H1 (cell line): ENCODE measurements around the gene ZNRF3. TPM values are rescaled to one million over a fixed set of nuclear protein-coding genes. Genes with fewer than 3 reads are reported as not detected.

Experiments used
- CTCF ChIA-PET: fragments of 300-600 bp; sonication (Branson Sonifier 250); formaldehyde crosslinking; loops from one replicate; lab custom pipeline; 2021; ENCODE audit not compliant: partially characterized antibody; lab: Charles Lee
- POLR2A ChIA-PET: fragments of 300-600 bp; sonication (Branson Sonifier 250); formaldehyde crosslinking; loops from one replicate; lab custom pipeline; 2021; ENCODE audit warnings: inconsistent platforms; ENCODE audit not compliant: partially characterized antibody; lab: Charles Lee
- DNase-seq, 2 experiments: peaks; one replicate each; pipeline versions ENCODE4 v3.0.0 to v3.0.0-alpha.2; 2010 to 2022; ENCODE audit warnings: low spot score in 2 of 2, low read depth in 1 of 2, mixed read lengths in 1 of 2
- FAIRE-seq: peaks from 2 replicates; lab custom pipeline; 2011; peaks lifted over from hg19 to GRCh38; lab: Jason Lieb, UNC
- H2AFZ ChIP-seq: 2 replicates; pipeline ENCODE4 v1.8.1; 2012; ENCODE audit warnings: low read length, inconsistent platforms
- H2AK5ac ChIP-seq: 2 replicates; pipeline ENCODE4 v1.6.1; 2013; ENCODE audit warnings: low read depth, low read length
- H2BK120ac ChIP-seq: replicated peaks from 2 replicates; pipeline ENCODE3; 2013; ENCODE audit warnings: low read depth, low read length, inconsistent platforms
- H2BK12ac ChIP-seq: 2 replicates; pipeline ENCODE4 v1.6.1; 2013; ENCODE audit warnings: low read depth, low read length
- H2BK15ac ChIP-seq: 2 replicates; pipeline ENCODE4 v1.6.1; 2013; ENCODE audit warnings: low read length
- H2BK20ac ChIP-seq: 2 replicates; pipeline ENCODE4 v1.6.1; 2013; ENCODE audit warnings: low read length
- H2BK5ac ChIP-seq: 2 replicates; pipeline ENCODE4 v1.6.1; 2013; ENCODE audit warnings: low read depth, low read length
- H3K14ac ChIP-seq: 2 replicates; pipeline ENCODE4 v1.6.1; 2013; ENCODE audit warnings: inconsistent platforms; ENCODE audit not compliant: insufficient read length
- H3K18ac ChIP-seq: 2 replicates; pipeline ENCODE4 v1.6.1; 2013; ENCODE audit warnings: low read length; ENCODE audit errors: extremely low read depth
- H3K23ac ChIP-seq: 2 replicates; pipeline ENCODE4 v1.6.1; 2013; ENCODE audit warnings: inconsistent platforms; ENCODE audit not compliant: insufficient read length
- H3K23me2 ChIP-seq: 2 replicates; pipeline ENCODE4 v1.6.1; 2013; ENCODE audit warnings: low read depth, low read length
- H3K27ac ChIP-seq: 2 replicates; pipeline ENCODE4 v1.6.1; 2011; ENCODE audit warnings: low read depth, low read length, inconsistent platforms
- H3K27me3 ChIP-seq, 4 experiments: replicated peaks in 1 of 4; 1 replicate in 1 of 4; 2 replicates in 3 of 4; pipeline versions ENCODE4 v1.6.1 to v1.8.1; 2011 to 2013; ENCODE audit warnings: low read length in 3 of 4, mild to moderate bottlenecking in 3 of 4, inconsistent platforms in 2 of 4, mixed read lengths in 2 of 4, moderate library complexity in 1 of 4; ENCODE audit not compliant: control insufficient read depth in 3 of 4, insufficient read depth in 3 of 4; ENCODE audit errors: extremely low read depth in 1 of 4
- H3K36me3 ChIP-seq, 4 experiments: 2 replicates each; pipeline versions ENCODE4 v1.6.1 to v1.8.1; 2011 to 2013; ENCODE audit warnings: mild to moderate bottlenecking in 4 of 4, low read length in 3 of 4, moderate library complexity in 2 of 4, control low read depth in 1 of 4, inconsistent platforms in 1 of 4; ENCODE audit not compliant: insufficient read depth in 4 of 4, control insufficient read depth in 2 of 4
- H3K4ac ChIP-seq: replicated peaks from 2 replicates; pipeline ENCODE3; 2013; ENCODE audit warnings: low read length, low read depth, mixed read lengths, inconsistent platforms; ENCODE audit not compliant: insufficient read length
- H3K4me1 ChIP-seq, 4 experiments: replicated peaks in 1 of 4; 1 replicate in 1 of 4; 2 replicates in 3 of 4; pipeline versions ENCODE4 v1.6.1 to v1.8.1; 2011 to 2013; ENCODE audit warnings: low read length in 3 of 4, inconsistent platforms in 2 of 4, mixed read lengths in 1 of 4; ENCODE audit not compliant: insufficient read depth in 4 of 4, control insufficient read depth in 3 of 4
- H3K4me2 ChIP-seq, 2 experiments: 2 replicates each; pipeline versions ENCODE4 v1.6.1 to v1.8.1; 2011 to 2013; ENCODE audit warnings: low read depth in 2 of 2, low read length in 2 of 2, control low read depth in 1 of 2, inconsistent platforms in 1 of 2, mild to moderate bottlenecking in 1 of 2; ENCODE audit not compliant: insufficient read depth in 1 of 2
- H3K4me3 ChIP-seq, 4 experiments: fragments of 200-600, 300-600 bp in 1 of 4; sonication (generic), shearing (Covaris generic), sonication (Bioruptor Twin) in 1 of 4; 2 replicates each; pipeline versions ENCODE4 v1.5.1 to v1.8.1; 2011 to 2016; ENCODE audit warnings: low read length in 4 of 4, low read depth in 3 of 4, control low read depth in 2 of 4, inconsistent platforms in 2 of 4, mild to moderate bottlenecking in 2 of 4, mixed read lengths in 1 of 4, moderate library complexity in 1 of 4; ENCODE audit not compliant: insufficient read depth in 2 of 4; ENCODE audit errors: extremely low read depth in 1 of 4
- H3K56ac ChIP-seq: replicated peaks from 2 replicates; pipeline ENCODE3; 2013; ENCODE audit warnings: low read depth, mild to moderate bottlenecking, mixed read lengths, low read length, inconsistent platforms; ENCODE audit not compliant: insufficient read length
- H3K79me1 ChIP-seq: 2 replicates; pipeline ENCODE4 v1.6.1; 2013; ENCODE audit warnings: low read depth, low read length, control low read depth
- H3K79me2 ChIP-seq, 2 experiments: 2 replicates each; pipeline versions ENCODE4 v1.6.1 to v1.8.1; 2012 to 2013; ENCODE audit warnings: low read length in 2 of 2, mild to moderate bottlenecking in 2 of 2, inconsistent platforms in 1 of 2; ENCODE audit not compliant: insufficient read depth in 2 of 2, control insufficient read depth in 1 of 2
- H3K9ac ChIP-seq, 4 experiments: replicated peaks in 1 of 4; 1 replicate in 1 of 4; 2 replicates in 3 of 4; pipeline versions ENCODE4 v1.6.1 to v1.8.1; 2011 to 2013; ENCODE audit warnings: low read depth in 3 of 4, low read length in 3 of 4, control low read depth in 2 of 4, mild to moderate bottlenecking in 2 of 4, moderate library complexity in 2 of 4, inconsistent platforms in 1 of 4; ENCODE audit errors: extremely low read depth in 1 of 4
- H3K9me3 ChIP-seq, 2 experiments: 2 replicates each; pipeline versions ENCODE4 v1.6.1 to v1.8.1; 2012 to 2013; ENCODE audit warnings: mild to moderate bottlenecking in 2 of 2, moderate library complexity in 2 of 2, control low read depth in 1 of 2, inconsistent platforms in 1 of 2, low read depth in 1 of 2, low read length in 1 of 2, mixed read lengths in 1 of 2; ENCODE audit not compliant: insufficient read depth in 2 of 2
- H4K20me1 ChIP-seq, 2 experiments: replicated peaks in 1 of 2; 2 replicates each; pipeline versions ENCODE3 to v1.8.1; 2011 to 2013; ENCODE audit warnings: inconsistent platforms in 2 of 2, low read length in 2 of 2, mild to moderate bottlenecking in 1 of 2; ENCODE audit not compliant: insufficient read depth in 2 of 2, control insufficient read depth in 1 of 2
- H4K5ac ChIP-seq: 2 replicates; pipeline ENCODE4 v1.6.1; 2013; ENCODE audit warnings: low read length, low read depth, mixed read lengths, inconsistent platforms; ENCODE audit not compliant: insufficient read length
- H4K8ac ChIP-seq: 2 replicates; pipeline ENCODE4 v1.8.0; 2013; ENCODE audit warnings: mild to moderate bottlenecking, moderate library complexity, low read length, inconsistent platforms; ENCODE audit not compliant: insufficient read depth; ENCODE audit errors: extremely low read depth
- H4K91ac ChIP-seq: replicated peaks from 2 replicates; pipeline ENCODE3; 2013; ENCODE audit warnings: low read length, mixed read lengths, inconsistent platforms; ENCODE audit not compliant: insufficient read length
- BCL11A ChIP-seq, 2 experiments: IDR thresholded peaks; one replicate each; pipeline ENCODE4 v1.6.1; 2011; ENCODE audit warnings: low read depth in 2 of 2, low read length in 2 of 2, mild to moderate bottlenecking in 2 of 2
- CREB1 ChIP-seq: IDR thresholded peaks from 2 replicates; pipeline ENCODE4 v1.6.1; 2012; ENCODE audit warnings: inconsistent platforms
- POLR2A ChIP-seq, 2 experiments: IDR thresholded peaks; 1 replicate in 1 of 2; 2 replicates in 1 of 2; pipeline ENCODE4 v1.6.1; 2011; ENCODE audit warnings: low read depth in 2 of 2, low read length in 2 of 2, mild to moderate bottlenecking in 2 of 2; ENCODE audit errors: control extremely low read depth in 1 of 2
- RXRA ChIP-seq: IDR thresholded peaks from 2 replicates; pipeline ENCODE4 v1.6.1; 2011; ENCODE audit warnings: low read depth, mild to moderate bottlenecking, low read length, moderate library complexity; ENCODE audit not compliant: insufficient read depth
- TBP ChIP-seq: IDR thresholded peaks from 2 replicates; pipeline ENCODE4 v1.6.1; 2011; ENCODE audit warnings: low read depth, low read length, improper control_type of control experiment
- ZNF274 ChIP-seq: IDR thresholded peaks from 2 replicates; pipeline ENCODE4 v1.7.0; 2012; ENCODE audit warnings: low read length, borderline replicate concordance; ENCODE audit errors: extremely low read depth
- WGBS, 2 experiments: shearing (Covaris generic) in 1 of 2; methylation state at CpG; one replicate each; pipeline versions ENCODE4 v1.1.6 to v1.1.7; 2013 to 2015; ENCODE audit warnings: low lambda C conversion rate in 2 of 2, mixed read lengths in 2 of 2, inconsistent platforms in 1 of 2, low coverage in 1 of 2, missing lambda C conversion rate in 1 of 2; ENCODE audit not compliant: insufficient replicate concordance in 2 of 2, insufficient coverage in 1 of 2, insufficient read length in 1 of 2; ENCODE audit errors: extremely low coverage in 1 of 2, missing lambda C conversion rate in 1 of 2; 5-methylcytosine and 5-hydroxymethylcytosine counted together
- polyA plus RNA-seq, 7 experiments: library from polyadenylated mRNA; depleted of rRNA in 3 of 7; stranded (reverse) in 5 of 7; unstranded in 2 of 7; fragments of >200 nt in 5 of 7; fragments of 200-250 nt in 2 of 7; gene quantifications; 1 replicate in 5 of 7; 2 replicates in 1 of 7; 4 replicates in 1 of 7; pipeline versions ENCODE4 v1.2.1 to v1.2.3, GENCODE V29; 2011 to 2013; ENCODE audit warnings: missing spikeins in 2 of 7, mixed read lengths in 2 of 7
- total RNA-seq: library from RNA; stranded (reverse); fragmentation: NEBNext Ultra II Directional; extraction: Animal tissue kit (Norgen Biotek cat#: 25700); gene quantifications from 2 replicates; pipeline ENCODE4 v1.2.1, GENCODE V29; 2021

Gene ZNRF3
- total and polyA plus RNA-seq, 2 of the 8 experiments (the other 6 are each of a cell fraction or from before 2014, with no cell fraction given): 14.1 to 21.7 TPM

DNA sequence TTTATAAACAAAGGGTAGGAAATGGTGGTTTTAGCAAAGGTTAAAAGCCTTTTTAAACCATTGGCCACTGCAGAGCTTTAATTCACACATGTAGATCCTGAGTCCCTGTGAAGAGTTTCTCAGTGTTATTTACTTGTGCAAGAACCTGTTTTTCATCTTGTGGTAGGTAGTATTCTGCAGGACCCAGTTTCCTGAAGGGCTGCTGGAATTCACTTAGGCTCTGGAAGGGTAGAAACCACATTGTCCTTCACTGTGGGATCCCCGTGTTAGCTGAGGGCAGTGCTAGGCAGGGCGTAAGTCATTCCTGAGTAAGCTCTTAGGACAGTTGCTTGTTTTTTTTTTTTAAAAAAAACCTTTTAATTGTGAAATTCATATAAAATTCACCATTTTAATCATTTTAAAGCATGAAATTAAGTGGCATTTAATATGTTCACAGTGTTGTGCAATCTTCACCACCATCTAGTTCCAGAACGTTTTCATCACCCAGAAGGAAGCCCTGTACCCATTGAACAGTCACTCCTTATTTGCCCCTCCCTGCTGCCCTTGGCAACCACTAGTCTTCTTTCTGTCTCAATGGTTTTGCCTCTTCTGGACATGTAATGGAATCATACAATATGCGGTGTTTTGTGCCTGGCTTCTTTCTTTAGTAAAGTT is 100.5 kb downstream of the ZNRF3 start:
- H4K8ac ChIP-seq: no peak overlapping the region
- peaks cover 14% of the 10 kb centered on the region; the same call in 1 of the 2 replicates for H3K79me1 ChIP-seq
- H2AK5ac ChIP-seq: 0 out of 2 replicates have a peak overlapping the region, but pooled peaks have one; percentile 8
- WGBS, 2 experiments: 76% methylated on average over 4 of the region's 4 CpGs; no CpG with 5 or more reads in 1 of the 2 experiments
- peak overlapping the region; percentile 93; the same call in 1 of the 2 replicates for H2BK5ac ChIP-seq
- H3K4me1 ChIP-seq: peaks cover 6 to 26% (median 20%) of the 10 kb centered on the region in 4 experiments
- peak overlapping the region; percentile 24; the same call in 1 of the 2 replicates for H3K27ac ChIP-seq
- CTCF ChIA-PET: interaction anchor here (0.8 to 1.3 kb wide), 6 partner anchors 22 to 154 kb away, joined by 3 to 4 read pairs (median 3); no protein-coding TSS in a partner anchor
- no peak overlapping the region for H2BK15ac ChIP-seq
- H3K9ac ChIP-seq: no peak overlapping the region
- H3K56ac ChIP-seq: no peak overlapping the region
- TF ChIP-seq POLR2A (IDR thresholded peaks at IDR 0.05; ENCODE audit: control extremely low read depth in 1 of 2, low read depth in 2 of 2, low read length in 2 of 2): no peak
- no peak for TF ChIP-seq TBP
- TF ChIP-seq RXRA: no peak
- TF ChIP-seq BCL11A (IDR thresholded peaks at IDR 0.05; ENCODE audit: low read depth in 2 of 2, low read length in 2 of 2): no peak
- TF ChIP-seq CREB1: no peak
- TF ChIP-seq ZNF274: no peak
- H3K4me2 ChIP-seq: no peak overlapping the region
- POLR2A ChIA-PET: interaction anchor here (1.2 to 1.9 kb wide), 2 partner anchors 59 to 100 kb away, joined by 3 to 8 read pairs; partner anchors contain the start of gene ZNRF3
- 0 out of 4 replicates have a peak, but pooled peaks cover 0 to 4% of the 10 kb centered on the region in 2 experiments for H3K9me3 ChIP-seq
- no peak overlapping the region for H2BK120ac ChIP-seq
- no peak for FAIRE-seq
- no peak overlapping the region for H2BK12ac ChIP-seq
- H3K23ac ChIP-seq: no peak overlapping the region
- H3K14ac ChIP-seq: no peak overlapping the region
- no peak for DNase-seq
- H2AFZ ChIP-seq: no peak overlapping the region
- no peaks in the 10 kb centered on the region for H3K27me3 ChIP-seq
- H4K5ac ChIP-seq: no peak overlapping the region
- H2BK20ac ChIP-seq: peak overlapping the region; percentile 75; the same call in 1 of the 2 replicates
- H4K91ac ChIP-seq: peak overlapping the region; percentile 62
- no peaks in the 10 kb centered on the region for H3K23me2 ChIP-seq
- H3K4me3 ChIP-seq: no peak overlapping the region
- no peak overlapping the region for H3K4ac ChIP-seq
- H3K79me2 ChIP-seq: peaks cover 5 to 64% of the 10 kb centered on the region in 2 experiments
- H4K20me1 ChIP-seq: no peaks in the 10 kb centered on the region
- H3K18ac ChIP-seq: no peak overlapping the region
- peaks cover 0 to 11% (median 0%) of the 10 kb centered on the region in 4 experiments; a peak in 2 of 8 replicates for H3K36me3 ChIP-seq
